ENCODE measurements around the gene HTT-AS. TPM values are rescaled to one million over a fixed set of nuclear protein-coding genes. Genes with fewer than 3 reads are reported as not detected.

Gene HTT-AS
- total RNA-seq, 1 donor from 2014 or later = not detected

- DNase-seq (ENCODE audit: low spot score) = no peak
Measured at GRCh38 chr4:3087115-3087797, 12.9 kb upstream of the HTT-AS start.

GRCh38 chr4:3085948-3086670 is 11.8 kb upstream of the HTT-AS start:
- no peak for DNase-seq (ENCODE audit: low spot score)

- no peak for DNase-seq (ENCODE audit: low spot score)
Measured at GRCh38 chr4:3083732-3084131, 9.4 kb upstream of the HTT-AS start.

DNA sequence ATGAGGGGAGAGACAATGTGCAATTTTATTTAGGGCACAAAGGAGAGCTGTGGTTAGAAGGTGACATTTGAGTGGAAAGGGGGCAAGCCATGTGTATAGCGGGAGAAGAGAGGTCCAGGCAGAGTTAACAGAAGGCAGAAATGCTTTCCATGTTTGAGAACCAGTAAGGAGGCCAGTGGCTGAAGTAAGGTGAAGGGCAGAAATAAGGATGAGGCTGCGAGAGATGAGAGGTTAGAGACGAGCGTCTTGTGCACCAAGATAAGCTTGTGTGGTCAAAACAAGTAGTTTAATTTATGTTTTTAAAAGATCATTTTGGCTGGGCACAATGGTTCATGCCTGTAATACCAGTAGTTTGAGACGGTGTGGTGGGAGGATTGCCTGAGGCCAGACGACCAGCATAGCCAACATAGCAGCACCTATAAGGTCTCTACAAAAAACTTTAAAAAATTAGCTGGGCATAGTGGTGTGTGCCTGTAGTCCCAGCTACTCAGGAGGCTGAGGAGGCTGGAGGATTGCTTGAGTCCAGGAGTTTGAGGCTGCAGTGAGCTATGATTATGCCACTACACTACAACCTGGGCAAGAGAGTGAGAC is 8.7 kb upstream of the HTT-AS start:
- no peak for DNase-seq (ENCODE audit: low spot score)

GRCh38 chr4:3079694-3080123 is 5.4 kb upstream of the HTT-AS start:
- no peak for DNase-seq (ENCODE audit: low spot score)

DNA sequence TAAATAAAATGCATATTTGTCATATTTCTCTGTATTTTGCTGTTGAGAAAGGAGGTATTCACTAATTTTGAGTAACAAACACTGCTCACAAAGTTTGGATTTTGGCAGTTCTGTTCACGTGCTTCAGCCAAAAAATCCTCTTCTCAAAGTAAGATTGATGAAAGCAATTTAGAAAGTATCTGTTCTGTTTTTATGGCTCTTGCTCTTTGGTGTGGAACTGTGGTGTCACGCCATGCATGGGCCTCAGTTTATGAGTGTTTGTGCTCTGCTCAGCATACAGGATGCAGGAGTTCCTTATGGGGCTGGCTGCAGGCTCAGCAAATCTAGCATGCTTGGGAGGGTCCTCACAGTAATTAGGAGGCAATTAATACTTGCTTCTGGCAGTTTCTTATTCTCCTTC is 3.5 kb upstream of the HTT-AS start:
- DNase-seq (ENCODE audit: low spot score) = no peak

GRCh38 chr4:3075652-3075981 is 1.3 kb upstream of the HTT-AS start:
- DNase-seq (ENCODE audit: low spot score) = no peak

DNA sequence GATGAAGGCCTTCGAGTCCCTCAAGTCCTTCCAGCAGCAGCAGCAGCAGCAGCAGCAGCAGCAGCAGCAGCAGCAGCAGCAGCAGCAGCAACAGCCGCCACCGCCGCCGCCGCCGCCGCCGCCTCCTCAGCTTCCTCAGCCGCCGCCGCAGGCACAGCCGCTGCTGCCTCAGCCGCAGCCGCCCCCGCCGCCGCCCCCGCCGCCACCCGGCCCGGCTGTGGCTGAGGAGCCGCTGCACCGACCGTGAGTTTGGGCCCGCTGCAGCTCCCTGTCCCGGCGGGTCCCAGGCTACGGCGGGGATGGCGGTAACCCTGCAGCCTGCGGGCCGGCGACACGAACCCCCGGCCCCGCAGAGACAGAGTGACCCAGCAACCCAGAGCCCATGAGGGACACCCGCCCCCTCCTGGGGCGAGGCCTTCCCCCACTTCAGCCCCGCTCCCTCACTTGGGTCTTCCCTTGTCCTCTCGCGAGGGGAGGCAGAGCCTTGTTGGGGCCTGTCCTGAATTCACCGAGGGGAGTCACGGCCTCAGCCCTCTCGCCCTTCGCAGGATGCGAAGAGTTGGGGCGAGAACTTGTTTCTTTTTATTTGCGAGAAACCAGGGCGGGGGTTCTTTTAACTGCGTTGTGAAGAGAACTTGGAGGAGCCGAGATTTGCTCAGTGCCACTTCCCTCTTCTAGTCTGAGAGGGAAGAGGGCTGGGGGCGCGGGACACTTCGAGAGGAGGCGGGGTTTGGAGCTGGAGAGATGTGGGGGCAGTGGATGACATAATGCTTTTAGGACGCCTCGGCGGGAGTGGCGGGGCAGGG is 711 bp upstream of the HTT-AS start:
- DNase-seq (ENCODE audit: low spot score) = peak; percentile 79

- peak; percentile 30 for DNase-seq (ENCODE audit: low spot score)
Measured at GRCh38 chr4:3073158-3074077, 920 bp downstream of the HTT-AS start.

- no peak for DNase-seq (ENCODE audit: low spot score)
Measured at GRCh38 chr4:3071811-3072210, 2.5 kb downstream of the HTT-AS start.

DNA sequence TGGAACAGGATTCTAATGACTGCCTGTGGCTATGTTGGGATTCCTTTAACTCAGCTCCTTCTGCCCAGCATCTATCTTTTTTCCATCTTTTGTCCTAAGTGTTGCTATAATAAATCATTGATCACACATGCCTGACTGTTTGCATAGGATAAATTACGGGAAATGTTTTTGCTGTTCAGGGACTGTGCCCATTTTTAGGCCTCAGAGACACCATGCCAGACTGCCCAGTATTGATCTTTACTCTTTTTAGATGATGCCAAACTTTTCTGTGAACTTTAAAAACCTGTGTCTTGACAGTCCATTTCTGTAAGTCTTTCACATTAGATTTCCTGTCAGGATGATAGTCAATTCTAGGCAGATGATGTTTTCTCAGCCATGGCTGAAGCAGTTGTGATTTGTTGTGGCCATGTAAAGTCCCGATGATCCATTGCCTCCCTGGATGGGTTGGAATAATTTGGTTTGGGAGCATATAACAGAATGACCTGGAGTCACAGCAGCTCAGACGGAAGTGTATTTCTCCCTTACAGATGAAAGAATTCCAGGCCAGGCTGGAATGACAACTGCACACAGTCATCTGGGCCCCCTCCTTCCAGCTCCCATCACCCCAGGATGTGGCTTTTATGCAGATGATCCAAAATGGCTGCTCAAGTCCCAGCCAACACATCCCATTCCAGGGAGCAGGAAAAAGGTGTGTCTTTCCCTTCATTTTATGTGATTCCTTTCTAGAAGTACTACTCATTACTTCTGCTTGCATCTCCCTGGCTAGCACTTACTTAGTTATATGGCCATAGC is 3.4 kb downstream of the HTT-AS start:
- no peak for DNase-seq (ENCODE audit: low spot score)

GRCh38 chr4:3069661-3070199 is 4.6 kb downstream of the HTT-AS start:
- DNase-seq (ENCODE audit: low spot score) = no peak

- no peak for DNase-seq (ENCODE audit: low spot score)
Measured at GRCh38 chr4:3067473-3068001, 6.8 kb downstream of the HTT-AS start.

DNA sequence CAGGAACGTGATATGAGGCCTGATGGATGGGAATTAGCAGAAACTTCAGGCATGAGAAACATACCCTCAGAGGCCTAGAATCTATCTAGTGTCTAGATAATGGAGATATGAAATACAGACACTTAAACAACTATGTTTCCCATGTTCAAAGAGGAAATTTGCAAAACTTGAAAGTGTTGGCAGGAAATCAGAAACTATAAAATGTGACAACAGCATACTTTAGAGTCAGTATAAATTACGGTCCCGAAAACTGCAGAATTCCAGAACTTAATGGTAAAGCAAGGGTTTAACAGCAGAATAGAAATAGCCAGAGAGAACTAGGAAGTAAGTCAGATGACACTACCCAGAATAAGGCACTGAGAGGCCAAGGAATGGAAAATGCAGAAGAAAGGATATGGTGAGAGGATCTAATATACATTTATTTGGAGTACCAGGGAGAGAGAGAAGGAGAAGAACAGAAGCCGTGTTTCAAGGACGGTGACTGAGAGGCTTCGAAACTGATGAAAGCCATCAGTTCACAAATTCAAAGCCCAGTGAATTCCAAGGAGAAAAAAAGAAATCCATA is 7.4 kb downstream of the HTT-AS start:
- peak; percentile 27 for DNase-seq (ENCODE audit: low spot score)

DNA sequence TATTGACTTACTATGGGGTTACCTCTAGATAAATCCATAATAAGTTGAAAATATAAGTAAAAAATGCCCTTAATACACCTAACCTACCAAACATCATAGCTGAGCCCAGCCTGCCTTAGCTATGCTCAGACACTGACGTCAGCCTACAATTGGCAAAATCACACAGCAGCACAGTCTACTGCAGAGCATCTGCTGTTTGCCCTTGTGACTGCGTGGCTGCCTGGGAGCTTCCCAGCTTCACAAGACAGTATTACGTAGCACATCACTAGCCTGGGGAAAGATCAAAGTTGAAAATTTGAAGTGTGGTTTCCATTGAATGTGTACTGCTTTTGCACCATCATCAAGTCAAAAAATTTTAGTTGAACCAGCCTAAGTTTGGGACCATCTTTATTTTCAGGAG is 8.8 kb downstream of the HTT-AS start:
- DNase-seq (ENCODE audit: low spot score) = no peak

DNA sequence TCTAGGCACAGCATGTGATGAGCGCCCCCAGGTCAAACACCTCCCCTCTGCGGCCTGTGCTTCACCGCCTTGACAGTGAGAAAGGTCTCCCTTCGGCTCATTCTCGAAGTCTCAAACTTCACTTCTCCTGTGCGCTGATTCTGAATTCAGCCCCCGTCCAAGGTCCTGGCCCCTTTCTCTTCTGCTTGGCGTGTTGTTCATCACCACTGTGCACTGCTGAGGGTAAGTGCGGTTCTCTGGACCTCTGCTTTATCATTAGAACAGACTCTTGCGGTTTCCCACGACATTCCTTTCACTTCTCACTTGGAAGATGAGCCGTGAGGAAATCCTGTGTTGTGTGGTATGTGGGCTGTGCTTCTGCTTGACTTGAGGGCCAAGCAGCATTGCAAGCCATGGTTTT is 11.9 kb downstream of the HTT-AS start:
- no peak for DNase-seq (ENCODE audit: low spot score)

- DNase-seq (ENCODE audit: low spot score) = no peak
Measured at GRCh38 chr4:3060946-3061345, 13.4 kb downstream of the HTT-AS start.

GRCh38 chr4:3059943-3060342 is 14.4 kb downstream of the HTT-AS start:
- DNase-seq (ENCODE audit: low spot score) = no peak

DNA sequence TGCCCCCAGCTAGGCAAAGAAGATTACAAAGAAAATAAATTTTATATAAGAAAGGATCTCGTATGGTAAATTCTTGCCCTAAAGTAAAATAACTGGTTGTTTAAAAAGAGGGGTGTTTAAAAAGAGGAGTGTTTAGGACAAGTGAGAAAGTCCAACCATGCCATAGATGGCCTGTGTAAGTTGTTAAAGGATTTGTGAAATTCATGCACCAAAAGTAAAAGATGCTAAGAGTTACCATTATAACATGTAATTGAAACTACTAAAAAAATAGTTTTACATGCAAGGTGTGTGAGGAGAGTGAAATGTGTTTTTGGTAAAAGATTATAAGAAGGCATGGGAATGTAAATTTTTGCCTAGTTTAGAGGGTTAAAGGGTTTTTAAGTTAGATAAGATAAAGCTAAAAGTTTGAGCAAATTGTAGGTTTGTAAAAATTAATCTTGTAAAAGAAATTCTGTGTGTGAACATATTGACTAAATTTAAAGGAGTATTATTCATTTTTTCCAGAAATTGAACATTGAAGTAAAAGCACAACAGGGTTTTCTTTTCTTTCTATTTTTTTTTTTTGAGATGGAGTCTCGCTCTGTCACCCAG is 20.1 kb downstream of the HTT-AS start:
- no peak for DNase-seq (ENCODE audit: low spot score)

Data from umbilical cord (tissue), 2 donors.